Measurements from ENCODE around the gene ZKSCAN4. TPM values are rescaled to one million over a fixed set of nuclear protein-coding genes. Genes with fewer than 3 reads are reported as not detected.

Gene ZKSCAN4
- total RNA-seq, 2 experiments from 2014 or later: 0.84 to 1.6 TPM

GRCh38 chr6:28205879-28206278 lies 46.2 kb downstream of the ZKSCAN4 start:
- intact Hi-C loops (cut with DNase I, micrococcal nuclease): no loop called here
- TF ChIP-seq CTCF (IDR thresholded peaks at IDR 0.05): no peak
- Mint-ChIP-seq H3K4me3 (no peak overlapping the region), H3K27me3 (peaks cover 88% of the 10 kb centered on the region), H3K36me3 (ENCODE audit: low read depth) (peaks cover 7% of the 10 kb centered on the region), H3K9me3 (peaks cover 9% of the 10 kb centered on the region), H3K27ac (no peak overlapping the region), H3K4me1 (ENCODE audit: low read depth) (peaks cover 16% of the 10 kb centered on the region)
- no peak overlapping the region for H3K27ac ChIP-seq (ENCODE audit: low read depth in 1 of 2, low read length in 2 of 2)
- ChIA-PET POLR2A (no interaction called here), CTCF (interaction anchor here (0.5 kb wide), 1 partner anchor 857 kb away, joined by 3 read pairs; no protein-coding TSS in a partner anchor)
- ATAC-seq (ENCODE audit: poor library complexity): no peak
- no peak for DNase-seq
- peaks cover 51 to 81% of the 10 kb centered on the region in 2 experiments for H3K27me3 ChIP-seq (ENCODE audit: control insufficient read depth in 1 of 2, insufficient read depth in 2 of 2, low read length in 2 of 2)
- H3K9me3 ChIP-seq (ENCODE audit: control insufficient read depth in 1 of 2, insufficient read depth in 1 of 2, low read length in 2 of 2): peaks cover 11 to 20% of the 10 kb centered on the region in 2 experiments
- peaks cover 14% of the 10 kb centered on the region for H3K4me1 ChIP-seq (ENCODE audit: insufficient read depth, low read length)
- H3K36me3 ChIP-seq (ENCODE audit: insufficient read depth, low read length): no peaks in the 10 kb centered on the region
- no peak overlapping the region for H3K4me3 ChIP-seq (ENCODE audit: low read length)

- intact Hi-C loops (cut with DNase I, micrococcal nuclease): no loop called here
- Histone ChIP-seq H3K4me1 (ENCODE audit: insufficient read depth, low read length) (peaks cover 13% of the 10 kb centered on the region), H3K36me3 (ENCODE audit: insufficient read depth, low read length) (no peaks in the 10 kb centered on the region), H3K9me3 (ENCODE audit: control insufficient read depth in 1 of 2, insufficient read depth in 1 of 2, low read length in 2 of 2) (peaks cover 11 to 15% of the 10 kb centered on the region in 2 experiments), H3K27ac (ENCODE audit: low read depth in 1 of 2, low read length in 2 of 2) (no peak overlapping the region), H3K4me3 (ENCODE audit: low read length) (no peak overlapping the region), H3K27me3 (ENCODE audit: control insufficient read depth in 1 of 2, insufficient read depth in 2 of 2, low read length in 2 of 2) (peaks cover 39 to 62% of the 10 kb centered on the region in 2 experiments)
- Mint-ChIP-seq H3K9me3 (peaks cover 14% of the 10 kb centered on the region), H3K27ac (no peak overlapping the region), H3K4me1 (ENCODE audit: low read depth) (peaks cover 16% of the 10 kb centered on the region), H3K4me3 (no peak overlapping the region), H3K36me3 (ENCODE audit: low read depth) (peaks cover 7% of the 10 kb centered on the region), H3K27me3 (peaks cover 91% of the 10 kb centered on the region)
- POLR2A ChIA-PET: no interaction called here
- CTCF ChIA-PET: no interaction called here
- no peak for TF ChIP-seq CTCF (IDR thresholded peaks at IDR 0.05)
- ATAC-seq (ENCODE audit: poor library complexity) (no peak), DNase-seq (no peak)
Measured at GRCh38 chr6:28203201-28203600, 48.9 kb downstream of the ZKSCAN4 start.

- ChIA-PET CTCF (no interaction called here), POLR2A (no interaction called here)
- H3K9me3 Mint-ChIP-seq: peaks cover 13% of the 10 kb centered on the region
- Histone ChIP-seq H3K27ac (ENCODE audit: low read depth in 1 of 2, low read length in 2 of 2) (no peak overlapping the region), H3K36me3 (ENCODE audit: insufficient read depth, low read length) (no peaks in the 10 kb centered on the region), H3K9me3 (ENCODE audit: control insufficient read depth in 1 of 2, insufficient read depth in 1 of 2, low read length in 2 of 2) (peaks cover 5 to 34% of the 10 kb centered on the region in 2 experiments), H3K27me3 (ENCODE audit: control insufficient read depth in 1 of 2, insufficient read depth in 2 of 2, low read length in 2 of 2) (peaks cover 22 to 32% of the 10 kb centered on the region in 2 experiments), H3K4me3 (ENCODE audit: low read length) (no peak overlapping the region), H3K4me1 (ENCODE audit: insufficient read depth, low read length) (peaks cover 2% of the 10 kb centered on the region)
- H3K4me1 Mint-ChIP-seq (ENCODE audit: low read depth): peaks cover 10% of the 10 kb centered on the region
- DNase-seq (no peak), ATAC-seq (ENCODE audit: poor library complexity) (no peak)
- no peak for TF ChIP-seq CTCF (IDR thresholded peaks at IDR 0.05)
- H3K27me3 Mint-ChIP-seq: peaks cover 88% of the 10 kb centered on the region
- H3K27ac Mint-ChIP-seq: no peak overlapping the region
- no peak overlapping the region for H3K4me3 Mint-ChIP-seq
- H3K36me3 Mint-ChIP-seq (ENCODE audit: low read depth): peaks cover 4% of the 10 kb centered on the region
- intact Hi-C loops (cut with DNase I, micrococcal nuclease): no loop called here
Measured at GRCh38 chr6:28200020-28200419, 52.0 kb downstream of the ZKSCAN4 start.

Other genes with a start within 250 kb of the ZKSCAN4 start
- 1 to 10 TPM; 5.1 to 5.5 TPM for gene ZNF165, start 171.7 kb downstream of the ZKSCAN4 start, total RNA-seq
- 1 to 10 TPM; 7.3 to 7.4 TPM for gene ZSCAN16, start 127.7 kb downstream of the ZKSCAN4 start, total RNA-seq
- gene ZKSCAN8, start 110.4 kb downstream of the ZKSCAN4 start, total RNA-seq: 10 to 100 TPM; 23.2 to 25.1 TPM
- gene ZSCAN9, start 27.0 kb downstream of the ZKSCAN4 start, total RNA-seq: under 1 TPM; 0.85 to 0.89 TPM
- not detected for gene NKAPL, start 7.0 kb upstream of the ZKSCAN4 start, total RNA-seq
- gene ZSCAN26, start 14.9 kb upstream of the ZKSCAN4 start, total RNA-seq: 1 to 10 TPM; 6.2 to 8.0 TPM
- gene PGBD1, start 29.3 kb upstream of the ZKSCAN4 start, total RNA-seq: 1 to 10 TPM; 1.3 to 1.4 TPM
- 1 to 10 TPM in 1 of 2 experiments, under 1 TPM in 1; 0.88 to 1.1 TPM for gene ZSCAN31, start 83.9 kb upstream of the ZKSCAN4 start, total RNA-seq
- gene ZKSCAN3, start 97.7 kb upstream of the ZKSCAN4 start, total RNA-seq: under 1 TPM; 0.88 to 0.89 TPM
- 1 to 10 TPM; 2.0 to 2.3 TPM for gene ZSCAN12, start 147.5 kb upstream of the ZKSCAN4 start, total RNA-seq
- under 1 TPM; 0.19 to 0.78 TPM for gene ZSCAN23, start 191.2 kb upstream of the ZKSCAN4 start, total RNA-seq

All from CD4-positive, alpha-beta T cell (primary cell).